Adrenal gland (tissue), 12 donors: ENCODE data around the gene TRIO. TPM values are rescaled to one million over a fixed set of nuclear protein-coding genes. Genes with fewer than 3 reads are reported as not detected.

Source experiments
- DNase-seq, 7 donors: peaks; one replicate each; pipeline ENCODE4 v3.0.0-alpha.2; 2019 to 2020
- H3K27ac ChIP-seq, 5 donors: fragments of 200-600 bp; sonication (generic) in 4 of 5; 1 replicate in 3 of 5; 2 replicates in 2 of 5; pipeline versions ENCODE4 v1.5.1 to v1.8.0; 2016 to 2020; ENCODE audit warnings: mild to moderate bottlenecking in 1 of 5
- H3K27me3 ChIP-seq: fragments of 200-600 bp; 2 replicates; pipeline ENCODE4 v1.8.0; 2021
- H3K36me3 ChIP-seq, 2 donors: fragments of 200-600 bp; replicated peaks in 1 of 2; 1 replicate in 1 of 2; 2 replicates in 1 of 2; pipeline versions ENCODE4 v1.5.1 to v1.8.0; 2018 to 2022
- H3K4me1 ChIP-seq, 2 donors: fragments of 200-600 bp; replicated peaks in 1 of 2; 1 replicate in 1 of 2; 2 replicates in 1 of 2; pipeline versions ENCODE4 v1.5.1 to v1.8.0; 2018 to 2021
- H3K4me3 ChIP-seq, 4 donors: fragments of 200-600 bp; sonication (generic) in 3 of 4; one replicate each; pipeline ENCODE4 v1.5.1; 2016 to 2018
- H3K9me3 ChIP-seq, 3 donors: fragments of 200-600 bp; sonication (generic) in 1 of 3; replicated peaks in 1 of 3; 1 replicate in 2 of 3; 2 replicates in 1 of 3; pipeline versions ENCODE4 v1.5.1 to v1.8.0; 2016 to 2021
- POLR2A ChIP-seq, 2 donors: fragments of 450-650 bp; IDR thresholded peaks; one replicate each; pipeline ENCODE4 v1.6.1; 2017; ENCODE audit warnings: antibody characterized with exemption in 2 of 2, mild to moderate bottlenecking in 2 of 2, moderate library complexity in 1 of 2
- WGBS, 4 donors: extraction: QIAGEN DNeasy Blood & Tissue Kit in 2 of 4; methylation state at CpG; one replicate each; pipeline versions ENCODE4 v1.1.5 to v1.1.7; 2013 to 2017; 5-methylcytosine and 5-hydroxymethylcytosine counted together
- intact Hi-C, 2 donors: fragments of 100-400 bp; cut with DNase I; formaldehyde crosslinking; loops; one replicate each; pipeline versions ENCODE4 v1.14.1 to v1.15.0; 2022 to 2023
- polyA plus RNA-seq, 3 donors: library from polyadenylated mRNA; stranded (reverse); fragments of 200-250 nt in 2 of 3; fragments of 350-450 nt in 1 of 3; fragmentation: Illumina TruSeq in 1 of 3; extraction: RNeasy Lipid Tissue Mini Kit (QIAGEN cat#74804) in 1 of 3; gene quantifications; one replicate each; pipeline ENCODE4 v1.2.3, GENCODE V29; 2013 to 2014
- total RNA-seq, 9 donors: library from RNA; depleted of rRNA in 4 of 9; stranded (reverse); fragments of >200 nt in 4 of 9; fragments of 120-200 nt in 1 of 9; fragmentation: NEBNext Ultra II Directional in 1 of 9; extraction: Animal tissue kit (Norgen Biotek cat#: 25700) in 1 of 9; gene quantifications; one replicate each; pipeline versions ENCODE4 v1.1.0 to v1.2.4, GENCODE V29; 2013 to 2023
- TF ChIP-seq, protein P1 (sequence below), 6 experiments: fragments of 450-650 bp in 4 of 6; fragments of 200-600 bp in 2 of 6; sonication (generic) in 1 of 6; IDR thresholded peaks; 1 replicate in 5 of 6; 2 replicates in 1 of 6; pipeline versions ENCODE4 v1.5.1 to v1.8.0; 2016 to 2021; ENCODE audit warnings: antibody characterized with exemption in 6 of 6, mild to moderate bottlenecking in 2 of 6, moderate library complexity in 1 of 6
- donor health status: healthy with polysubstance abuse.
- donor health status: Bipolar disorder and iron deficiency.
- donor health status: DM: yes; HTN: yes; CAD: no.
- donor health status: DM: no; HTN: no; CAD: no.
- donor health status: DM: no; HTN: no; CAD: no.
- donor health status: DM: yes; HTN: yes; CAD: no.

The TRIO gene
- total and polyA plus RNA-seq, 12 donors, result 27.3 to 109 (median 72.4) TPM

DNA sequence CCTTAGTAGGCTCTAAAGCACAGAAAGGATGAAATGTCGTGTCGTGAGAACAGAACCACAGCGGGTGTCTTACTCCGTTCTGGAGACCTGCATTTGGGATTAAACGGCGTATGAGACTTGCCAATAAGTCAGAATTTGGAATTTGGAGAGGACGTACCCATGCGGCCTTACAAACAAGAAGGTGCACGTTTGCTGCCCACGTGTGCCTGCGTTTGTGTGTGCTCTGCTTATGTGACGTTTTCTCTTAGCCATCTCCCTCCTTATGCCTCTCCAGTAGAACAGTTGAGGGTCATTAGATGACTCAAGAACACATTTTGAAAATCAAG, 266.9 kb downstream of the TRIO start:
- intact Hi-C loops, result no loop called here
- no peak overlapping the region for H3K4me3 ChIP-seq
- H3K36me3 ChIP-seq, result peaks cover 0 to 42% of the 10 kb centered on the region in 2 donors
- TF ChIP-seq, protein P1, sequence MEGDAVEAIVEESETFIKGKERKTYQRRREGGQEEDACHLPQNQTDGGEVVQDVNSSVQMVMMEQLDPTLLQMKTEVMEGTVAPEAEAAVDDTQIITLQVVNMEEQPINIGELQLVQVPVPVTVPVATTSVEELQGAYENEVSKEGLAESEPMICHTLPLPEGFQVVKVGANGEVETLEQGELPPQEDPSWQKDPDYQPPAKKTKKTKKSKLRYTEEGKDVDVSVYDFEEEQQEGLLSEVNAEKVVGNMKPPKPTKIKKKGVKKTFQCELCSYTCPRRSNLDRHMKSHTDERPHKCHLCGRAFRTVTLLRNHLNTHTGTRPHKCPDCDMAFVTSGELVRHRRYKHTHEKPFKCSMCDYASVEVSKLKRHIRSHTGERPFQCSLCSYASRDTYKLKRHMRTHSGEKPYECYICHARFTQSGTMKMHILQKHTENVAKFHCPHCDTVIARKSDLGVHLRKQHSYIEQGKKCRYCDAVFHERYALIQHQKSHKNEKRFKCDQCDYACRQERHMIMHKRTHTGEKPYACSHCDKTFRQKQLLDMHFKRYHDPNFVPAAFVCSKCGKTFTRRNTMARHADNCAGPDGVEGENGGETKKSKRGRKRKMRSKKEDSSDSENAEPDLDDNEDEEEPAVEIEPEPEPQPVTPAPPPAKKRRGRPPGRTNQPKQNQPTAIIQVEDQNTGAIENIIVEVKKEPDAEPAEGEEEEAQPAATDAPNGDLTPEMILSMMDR (IDR thresholded peaks at IDR 0.05), result no peak
- TF ChIP-seq POLR2A (IDR thresholded peaks at IDR 0.05), result no peak
- 61 to 82% (median 74%) methylated on average over 12 of the region's 12 CpGs for WGBS, 4 donors
- H3K27ac ChIP-seq, result peak overlapping the region; percentile 17 to 82 (median 70)
- DNase-seq, result peak in 2 of 7 donors; percentile 42 to 50
- H3K27me3 ChIP-seq, result no peaks in the 10 kb centered on the region
- H3K9me3 ChIP-seq, result no peaks in the 10 kb centered on the region
- H3K4me1 ChIP-seq, result peaks cover 24 to 40% of the 10 kb centered on the region in 2 donors

DNA sequence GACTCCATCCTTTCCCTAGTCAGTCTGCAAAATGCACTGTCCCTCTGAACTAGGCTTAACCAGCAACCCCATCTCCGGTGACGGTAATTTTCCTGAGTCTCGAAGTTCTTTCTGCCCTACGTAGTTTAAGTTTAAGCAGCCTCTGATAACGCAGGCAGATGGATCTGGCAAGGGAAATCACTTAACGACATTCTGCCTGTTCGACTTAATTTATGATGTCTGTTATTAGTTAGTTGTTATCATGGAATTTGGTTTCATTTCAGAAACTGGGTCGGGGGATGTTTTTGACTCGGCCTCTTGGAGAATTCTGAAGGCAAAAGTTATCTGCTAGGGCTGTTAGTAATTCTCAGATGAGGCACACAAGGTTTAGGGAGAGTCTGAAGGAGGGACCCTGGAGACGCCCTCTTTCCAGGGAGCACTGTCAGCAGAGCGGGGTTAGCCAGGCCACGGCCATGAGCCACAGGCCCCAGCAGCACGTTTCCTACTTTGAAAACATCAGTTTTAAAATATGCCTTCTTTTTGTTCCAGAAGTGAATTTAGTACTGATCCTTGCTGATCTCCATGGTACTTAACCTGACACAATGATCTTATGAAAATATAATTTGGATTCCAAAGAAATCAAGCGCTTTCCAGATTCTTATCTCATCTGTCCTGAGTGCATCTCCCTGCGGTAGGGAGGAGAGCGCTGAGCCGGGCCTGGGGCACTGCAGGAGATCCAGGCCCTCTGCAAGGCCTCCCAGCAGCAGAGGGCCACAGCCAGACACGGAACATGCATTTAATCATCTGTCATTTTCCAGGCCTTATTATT, 267.5 kb downstream of the TRIO start:
- H3K9me3 ChIP-seq, result no peaks in the 10 kb centered on the region
- H3K36me3 ChIP-seq, result peaks cover 0 to 46% of the 10 kb centered on the region in 2 donors
- no peak overlapping the region for H3K4me3 ChIP-seq
- peak overlapping the region in 4 of 5 donors; percentile 59 to 82 (median 76) for H3K27ac ChIP-seq
- TF ChIP-seq, protein P1 (IDR thresholded peaks at IDR 0.05), result no peak
- TF ChIP-seq POLR2A (IDR thresholded peaks at IDR 0.05), result no peak
- intact Hi-C loops, result no loop called here
- peak in 2 of 7 donors; percentile 35 to 38 for DNase-seq
- WGBS, 4 donors, result 49 to 70% (median 59%) methylated on average over 18 of the region's 18 CpGs
- H3K4me1 ChIP-seq, result peaks cover 24 to 40% of the 10 kb centered on the region in 2 donors
- no peaks in the 10 kb centered on the region for H3K27me3 ChIP-seq

DNA sequence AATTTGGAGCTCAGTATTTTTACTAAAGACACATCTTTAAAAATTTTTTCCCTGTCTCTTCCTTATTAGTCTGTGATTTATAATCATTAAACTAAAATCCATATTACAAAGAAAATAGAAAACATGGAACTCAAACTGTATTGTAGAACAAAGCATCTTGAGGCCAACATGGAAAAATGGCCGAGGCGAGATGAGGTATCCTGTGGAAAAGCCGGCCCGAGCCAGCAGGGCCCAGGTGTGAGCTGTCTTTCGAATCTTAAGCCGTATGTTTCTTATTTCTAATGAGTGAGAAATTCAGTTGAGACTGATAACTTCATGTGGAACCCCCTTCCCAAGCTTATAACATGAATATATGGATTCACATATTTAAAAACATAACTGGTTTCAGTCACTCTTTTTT, 268.1 kb downstream of the TRIO start:
- DNase-seq, result no peak
- no peaks in the 10 kb centered on the region for H3K27me3 ChIP-seq
- H3K27ac ChIP-seq, result peak overlapping the region in 3 of 5 donors; percentile 70 to 82 (median 81)
- WGBS, 4 donors, result 83 to 93% (median 85%) methylated on average over 6 of the region's 6 CpGs
- no peaks in the 10 kb centered on the region for H3K9me3 ChIP-seq
- H3K4me1 ChIP-seq, result peaks cover 24 to 40% of the 10 kb centered on the region in 2 donors
- H3K36me3 ChIP-seq, result peaks cover 0 to 41% of the 10 kb centered on the region in 2 donors
- intact Hi-C loops, result no loop called here
- no peak for TF ChIP-seq POLR2A (IDR thresholded peaks at IDR 0.05)
- TF ChIP-seq, protein P1 (IDR thresholded peaks at IDR 0.05), result no peak
- no peak overlapping the region for H3K4me3 ChIP-seq

DNA sequence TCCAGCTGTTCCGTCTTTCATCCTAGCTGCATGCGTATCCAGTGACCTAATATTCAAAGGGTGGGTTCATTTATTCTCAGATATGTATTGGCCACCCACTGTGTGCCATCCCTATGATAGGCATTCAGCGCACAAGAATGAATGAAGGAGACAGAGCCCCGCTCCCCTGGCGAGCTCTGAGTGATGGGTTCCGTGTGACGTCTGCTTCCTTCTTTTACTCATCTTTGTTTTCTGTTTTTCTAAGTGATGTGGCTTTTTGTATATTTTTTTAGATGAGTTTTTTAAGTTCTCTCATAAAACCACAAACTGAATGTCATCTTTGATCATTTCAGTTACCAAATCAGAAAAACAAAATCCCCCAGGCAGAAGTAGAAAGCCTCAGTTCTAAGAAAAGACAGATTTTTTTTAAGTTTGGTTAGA, 270.2 kb downstream of the TRIO start:
- Histone ChIP-seq H3K4me1 (peaks cover 14 to 24% of the 10 kb centered on the region in 2 donors), H3K27ac (no peak overlapping the region), H3K4me3 (no peak overlapping the region), H3K36me3 (peaks cover 0 to 35% of the 10 kb centered on the region in 2 donors), H3K9me3 (no peaks in the 10 kb centered on the region), H3K27me3 (no peaks in the 10 kb centered on the region)
- no peak for DNase-seq
- TF ChIP-seq, protein P1 (IDR thresholded peaks at IDR 0.05), result no peak
- no peak for TF ChIP-seq POLR2A (IDR thresholded peaks at IDR 0.05)
- WGBS, 4 donors, result 62 to 97% (median 78%) methylated on average over 7 of the region's 7 CpGs
- intact Hi-C loops, result no loop called here
